ENCODE data around the gene CIITA.

Gene CIITA

DNA sequence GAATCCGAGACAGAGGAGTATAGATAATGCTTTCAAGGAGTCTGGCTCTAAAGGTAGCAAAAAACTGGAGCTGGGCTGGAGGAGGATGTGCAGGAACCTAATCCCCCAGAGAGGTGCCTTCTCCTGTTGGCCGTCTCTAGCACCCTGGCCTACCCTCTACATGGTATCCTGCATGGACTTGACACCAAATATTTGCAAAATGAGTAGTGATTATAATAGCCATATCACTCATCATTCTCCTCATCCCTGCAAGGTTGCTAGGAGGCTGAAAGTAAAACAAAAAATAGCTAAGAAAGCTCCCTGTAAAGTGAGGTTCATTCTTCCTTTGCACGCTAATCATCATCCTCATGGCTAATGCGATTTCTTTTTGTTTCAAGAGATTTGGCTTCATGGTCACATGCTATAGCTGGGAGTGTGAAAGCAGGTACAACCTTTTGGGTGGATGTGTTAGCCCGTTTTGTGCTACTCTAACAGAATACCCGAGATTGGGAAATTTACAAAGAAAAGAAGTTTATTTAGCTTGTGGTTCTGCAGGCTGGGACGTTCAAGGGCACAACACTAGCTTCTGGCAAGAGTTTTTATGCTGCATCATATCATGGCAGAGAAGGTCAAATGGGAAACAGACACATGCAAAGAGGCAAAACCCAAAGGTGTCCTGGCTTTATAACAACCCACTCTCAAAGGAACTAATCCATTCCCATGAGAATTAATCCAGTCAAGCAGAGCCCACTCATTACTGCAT is 27.1 kb upstream of the CIITA start:
- DNase-seq (ENCODE audit: low spot score) = no peak

DNA sequence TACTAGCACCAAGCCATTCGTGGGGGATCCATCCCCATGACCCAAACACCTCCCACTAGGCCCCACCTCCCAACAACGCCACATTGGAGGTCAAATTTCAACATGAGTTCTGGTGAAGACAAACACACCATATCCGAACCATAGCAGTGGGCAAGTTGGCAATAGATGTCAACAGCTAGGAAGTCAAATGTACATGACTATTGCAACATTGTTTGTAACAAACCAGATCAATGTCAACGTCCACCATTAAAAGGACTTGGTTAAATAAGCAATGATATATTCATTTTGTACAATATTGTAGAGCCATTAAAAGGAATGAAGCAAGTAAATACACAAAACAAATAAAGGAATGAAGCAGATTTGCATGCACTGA is 26.5 kb upstream of the CIITA start:
- no peak for DNase-seq (ENCODE audit: low spot score)

DNA sequence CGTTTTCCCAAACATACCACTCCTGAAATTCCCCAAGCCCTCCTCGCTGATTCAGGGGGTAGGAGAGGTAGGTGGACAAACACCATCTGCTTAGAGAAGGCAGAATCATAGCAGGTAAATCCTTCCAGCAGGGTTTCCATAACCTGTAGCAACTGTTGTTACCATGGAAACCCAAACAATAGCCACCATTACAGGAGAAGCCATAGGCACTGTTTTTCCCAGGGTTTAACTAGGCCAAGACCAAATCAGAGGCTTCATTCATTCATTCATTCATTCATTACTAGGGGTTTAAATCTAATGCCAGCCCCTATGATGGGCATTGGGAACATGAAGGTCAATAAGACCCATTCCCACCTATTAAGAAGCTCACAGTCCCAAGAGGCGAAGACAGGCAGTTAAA is 25.5 kb upstream of the CIITA start:
- no peak for DNase-seq (ENCODE audit: low spot score)

DNA sequence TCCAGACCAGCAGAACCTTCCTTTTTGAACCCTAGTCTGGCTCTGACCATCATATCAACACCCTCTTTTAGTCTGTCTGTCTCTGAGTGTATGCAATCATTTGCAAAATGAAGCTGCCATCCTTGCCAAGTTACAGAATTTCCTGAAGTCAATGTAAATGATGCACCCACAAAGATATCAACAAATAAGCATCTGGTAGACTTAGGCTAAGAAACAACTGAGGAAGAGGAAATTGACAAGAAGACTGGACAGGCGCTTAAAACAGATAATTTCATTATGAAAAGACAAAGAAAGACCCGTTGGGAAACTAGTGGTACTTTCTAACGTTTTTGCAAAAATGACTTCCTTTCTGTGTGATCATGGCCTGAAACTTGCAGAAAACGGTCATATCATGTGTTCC is 24.7 kb upstream of the CIITA start:
- DNase-seq (ENCODE audit: low spot score) = no peak

DNA sequence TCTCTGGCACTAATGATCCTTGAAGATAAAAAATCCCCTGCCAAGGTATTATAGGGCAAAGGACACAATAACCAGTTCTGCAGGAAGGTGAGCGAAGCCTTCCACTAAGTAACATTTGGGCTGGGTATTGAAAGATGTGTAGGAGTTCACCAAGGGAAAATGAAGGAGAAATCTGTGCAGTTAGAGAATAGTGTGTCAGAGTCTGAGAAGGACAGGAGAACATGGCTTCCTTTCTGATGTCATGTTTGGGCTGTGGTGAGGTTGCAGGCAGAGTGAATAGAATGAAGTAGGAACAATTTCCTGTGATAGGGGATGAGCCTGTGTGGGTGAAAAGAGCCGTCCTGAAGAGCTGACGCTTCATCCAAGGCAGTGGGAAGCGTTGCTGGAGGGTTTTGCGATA is 24.1 kb upstream of the CIITA start:
- DNase-seq (ENCODE audit: low spot score) = no peak

DNA sequence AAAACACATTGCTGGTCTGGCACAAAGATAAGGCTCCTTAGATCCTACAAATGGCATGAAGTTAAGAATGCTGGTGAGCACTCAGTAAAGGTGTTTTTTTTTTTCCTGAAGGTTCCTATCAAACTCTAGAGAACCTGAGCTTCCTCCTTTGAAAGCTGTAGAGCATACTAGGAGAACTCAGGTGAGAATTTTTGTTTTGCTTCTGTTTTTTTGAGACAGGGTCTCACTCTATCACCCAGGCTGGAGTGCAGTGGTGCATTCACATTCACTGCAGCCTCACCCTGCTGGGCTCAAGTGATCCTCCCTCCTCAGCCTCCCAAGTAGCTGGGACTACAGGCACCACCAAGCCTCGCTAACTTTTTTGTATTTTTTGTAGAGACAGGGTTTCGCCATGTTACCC is 21.0 kb upstream of the CIITA start:
- no peak for DNase-seq (ENCODE audit: low spot score)

DNA sequence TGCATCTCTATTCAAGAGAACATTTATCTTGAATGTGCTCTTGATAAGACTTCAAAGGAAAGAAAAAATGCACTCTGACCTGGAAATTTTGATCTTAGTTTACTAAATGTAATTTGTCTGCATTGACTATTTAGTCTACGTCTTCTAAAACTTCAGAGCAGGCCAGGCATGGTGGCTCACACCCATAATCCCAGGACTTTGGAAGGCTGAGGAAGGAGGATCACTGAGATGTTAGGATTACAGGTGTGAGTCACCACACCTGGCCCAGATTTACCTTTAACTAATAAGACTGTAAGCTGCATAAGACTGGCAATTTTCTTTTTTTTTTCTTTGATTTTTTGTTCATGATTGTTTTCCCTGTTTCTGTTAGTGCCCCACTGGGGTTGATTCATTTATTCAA is 18.8 kb upstream of the CIITA start:
- DNase-seq (ENCODE audit: low spot score) = no peak

DNA sequence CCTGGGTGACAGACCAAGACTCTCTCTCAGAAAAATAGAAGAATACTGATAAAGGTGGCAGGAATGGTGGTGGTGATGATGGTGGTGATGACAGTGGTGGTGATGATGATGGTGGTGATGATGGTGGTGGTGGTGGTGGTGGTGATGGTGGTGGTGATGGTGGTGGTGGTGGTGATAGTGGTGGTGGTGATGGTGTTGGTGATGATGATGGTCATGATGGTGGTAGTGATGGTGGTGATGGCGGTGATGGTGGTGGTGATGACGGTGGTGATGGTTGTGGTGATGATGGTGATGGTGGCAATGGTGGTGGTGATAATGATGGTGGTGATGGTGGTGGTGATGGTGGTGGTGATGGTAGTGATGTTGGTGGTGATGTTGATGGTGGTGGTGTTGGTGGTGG is 18.0 kb upstream of the CIITA start:
- DNase-seq (ENCODE audit: low spot score) = no peak

DNA sequence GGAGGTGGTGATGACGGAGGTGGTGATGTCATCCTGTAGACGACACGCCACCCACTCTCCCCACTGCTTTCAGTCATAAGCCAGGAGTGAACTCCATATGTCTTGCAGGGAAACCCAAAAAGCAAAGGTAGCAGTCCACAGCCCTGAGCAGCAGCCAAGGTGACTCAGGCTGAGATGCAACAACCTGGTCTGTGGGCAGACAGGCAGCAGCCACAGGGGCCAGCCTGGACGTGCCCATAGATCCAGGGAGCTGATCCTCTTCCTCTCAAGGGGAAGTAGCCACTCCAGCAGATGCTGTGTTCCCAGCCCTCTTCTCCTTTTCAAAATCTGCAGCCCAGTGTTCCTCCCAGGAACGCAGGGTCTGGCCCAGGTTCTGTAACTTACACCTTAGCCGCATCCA is 17.3 kb upstream of the CIITA start:
- DNase-seq (ENCODE audit: low spot score) = no peak

DNA sequence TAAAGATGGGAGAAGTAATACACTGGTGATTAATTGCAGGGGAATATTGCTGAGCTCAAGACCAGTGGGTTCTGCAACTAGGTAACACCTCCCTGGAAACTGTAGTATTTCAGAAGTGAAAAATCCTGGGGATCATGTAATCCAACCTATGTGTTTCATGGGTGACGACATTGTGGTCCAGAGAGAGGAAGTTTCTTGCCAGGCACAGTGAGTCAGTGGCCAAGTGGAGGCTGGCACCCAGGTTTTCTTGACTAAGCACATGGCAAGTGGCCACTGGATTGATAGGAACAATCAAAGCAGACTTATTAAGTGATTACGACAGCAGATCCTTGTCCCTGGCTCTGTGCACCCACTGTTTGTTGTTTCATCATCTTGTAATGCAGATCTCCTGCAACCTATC is 14.6 kb upstream of the CIITA start:
- peak; percentile 80 for DNase-seq (ENCODE audit: low spot score)

DNA sequence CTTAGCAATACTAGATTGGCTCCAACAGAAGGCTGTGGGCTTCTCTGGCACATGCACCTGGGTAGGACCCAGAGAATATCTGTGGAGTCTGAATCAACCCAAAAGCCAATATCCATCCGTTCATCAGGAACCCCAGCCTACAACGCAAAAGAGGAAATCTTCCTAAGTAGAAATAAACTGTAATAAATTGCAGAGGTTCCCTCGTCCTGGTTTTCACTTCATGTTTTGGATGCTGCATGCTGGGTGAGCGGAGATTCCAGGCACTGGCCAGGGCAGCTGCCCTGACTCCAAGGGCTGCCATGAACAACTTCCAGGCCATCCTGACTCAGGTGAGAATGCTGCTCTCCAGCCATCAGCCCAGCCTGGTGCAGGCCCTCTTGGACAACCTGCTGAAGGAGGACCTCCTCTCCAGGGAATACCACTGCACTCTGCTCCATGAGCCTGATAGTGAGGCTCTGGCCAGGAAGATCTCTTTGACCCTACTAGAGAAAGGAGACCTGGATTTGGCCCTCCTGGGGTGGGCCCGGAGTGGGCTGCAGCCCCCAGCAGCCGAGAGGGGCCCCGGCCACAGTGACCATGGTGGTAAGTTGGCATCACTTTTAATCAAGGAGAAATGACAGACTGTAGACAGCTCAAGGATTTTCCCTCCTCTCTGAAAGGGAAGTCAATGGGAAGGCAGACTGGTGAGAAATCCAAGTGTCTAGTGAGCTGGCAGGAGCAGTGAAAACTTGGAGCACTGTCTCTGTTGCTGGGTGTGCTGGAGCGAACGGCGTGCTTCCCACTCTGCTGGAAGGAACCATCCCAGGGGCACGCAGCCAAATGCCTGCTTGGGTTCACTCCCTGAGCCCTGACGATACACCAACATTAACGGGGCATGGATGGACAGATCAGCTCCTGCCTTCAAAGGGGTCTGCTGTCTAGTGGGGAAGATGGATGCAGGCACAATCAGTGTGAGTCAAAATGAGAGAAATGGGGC is 10.7 kb upstream of the CIITA start:
- no peak for DNase-seq (ENCODE audit: low spot score)

DNA sequence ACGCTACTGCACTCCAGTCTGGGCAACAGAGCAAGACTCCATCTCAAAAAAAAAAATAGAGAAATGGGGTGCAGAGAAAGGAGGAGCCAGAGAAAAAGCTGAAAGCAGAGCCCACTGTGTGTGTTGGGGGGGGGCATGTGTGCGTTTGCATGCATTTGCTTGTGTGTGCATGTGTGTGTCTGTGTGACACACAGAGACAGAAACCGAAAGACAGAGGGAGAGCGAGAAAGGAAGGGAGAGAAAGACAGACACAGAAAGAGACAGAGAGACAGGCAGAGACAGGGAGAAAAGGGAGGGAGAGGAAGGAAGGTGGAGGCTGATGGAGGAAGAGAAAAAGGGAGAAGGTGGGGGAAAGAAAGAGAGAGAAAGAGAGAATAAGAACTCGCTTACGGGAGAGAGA is 9.8 kb upstream of the CIITA start:
- DNase-seq (ENCODE audit: low spot score) = no peak

DNA sequence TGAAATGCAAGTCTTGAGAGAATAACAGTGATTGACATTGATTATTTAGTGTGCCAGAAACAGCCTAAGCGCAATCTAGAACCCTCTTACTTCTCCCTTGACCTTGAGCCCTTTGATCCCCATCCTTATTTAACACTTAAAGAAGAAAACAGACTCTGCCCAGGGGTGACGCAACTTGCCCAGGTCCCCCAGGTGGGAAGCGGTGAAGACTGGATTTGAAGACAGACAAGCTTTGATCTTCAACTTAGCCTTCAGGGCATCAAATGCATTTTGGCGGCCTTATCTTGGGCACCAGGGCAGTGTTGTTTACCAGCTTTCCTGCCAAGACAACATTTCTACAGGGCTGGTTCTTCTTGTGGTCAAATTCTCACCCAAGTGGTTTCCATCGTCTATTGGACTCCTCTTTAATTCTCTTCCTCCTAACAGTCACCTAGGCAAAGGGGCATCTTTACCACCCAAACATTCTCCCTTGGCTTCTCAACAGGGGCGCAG is 8.9 kb upstream of the CIITA start:
- no peak for DNase-seq (ENCODE audit: low spot score)

DNA sequence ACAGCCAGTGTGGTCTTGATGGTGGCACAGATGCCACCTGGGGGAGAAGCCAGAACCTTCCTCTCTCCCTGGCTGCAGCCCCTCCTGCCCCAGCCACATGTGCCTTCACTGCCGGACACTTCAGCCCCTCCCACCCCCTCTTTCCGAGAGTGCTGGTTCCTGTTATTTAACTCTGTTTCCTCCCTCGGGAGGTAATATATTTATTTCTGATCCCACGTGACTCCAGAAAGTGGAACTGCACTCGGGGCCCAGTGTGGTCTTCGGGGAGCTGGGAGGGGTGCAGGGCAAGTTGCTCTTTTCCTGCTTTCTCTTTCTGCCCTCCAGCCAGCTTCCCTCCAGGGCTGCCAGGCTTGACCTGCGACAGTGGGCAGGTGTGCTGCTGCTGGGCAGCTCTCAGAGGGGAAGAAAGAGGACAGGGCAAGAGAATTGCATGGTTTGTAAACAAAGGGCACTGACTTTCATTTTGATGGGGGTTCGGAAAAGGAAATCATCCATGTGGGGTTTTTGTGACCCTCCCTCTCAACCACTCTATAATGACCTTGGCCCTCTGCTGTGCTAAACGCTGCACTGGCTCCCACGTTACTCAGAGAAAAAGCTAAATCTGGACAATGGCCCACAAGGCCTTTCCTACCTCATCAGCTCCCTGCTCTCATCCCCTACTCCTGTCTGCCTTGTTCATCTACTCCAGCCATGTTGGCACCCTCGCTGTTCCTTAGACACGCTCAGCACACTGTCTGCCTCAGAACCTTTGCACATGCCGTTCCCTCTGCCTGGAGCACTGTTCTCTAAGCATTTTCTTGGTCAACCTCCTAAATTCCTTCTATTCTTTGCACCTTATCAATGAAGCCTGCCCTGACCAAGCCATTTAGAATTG is 8.2 kb upstream of the CIITA start:
- DNase-seq (ENCODE audit: low spot score) = no peak

DNA sequence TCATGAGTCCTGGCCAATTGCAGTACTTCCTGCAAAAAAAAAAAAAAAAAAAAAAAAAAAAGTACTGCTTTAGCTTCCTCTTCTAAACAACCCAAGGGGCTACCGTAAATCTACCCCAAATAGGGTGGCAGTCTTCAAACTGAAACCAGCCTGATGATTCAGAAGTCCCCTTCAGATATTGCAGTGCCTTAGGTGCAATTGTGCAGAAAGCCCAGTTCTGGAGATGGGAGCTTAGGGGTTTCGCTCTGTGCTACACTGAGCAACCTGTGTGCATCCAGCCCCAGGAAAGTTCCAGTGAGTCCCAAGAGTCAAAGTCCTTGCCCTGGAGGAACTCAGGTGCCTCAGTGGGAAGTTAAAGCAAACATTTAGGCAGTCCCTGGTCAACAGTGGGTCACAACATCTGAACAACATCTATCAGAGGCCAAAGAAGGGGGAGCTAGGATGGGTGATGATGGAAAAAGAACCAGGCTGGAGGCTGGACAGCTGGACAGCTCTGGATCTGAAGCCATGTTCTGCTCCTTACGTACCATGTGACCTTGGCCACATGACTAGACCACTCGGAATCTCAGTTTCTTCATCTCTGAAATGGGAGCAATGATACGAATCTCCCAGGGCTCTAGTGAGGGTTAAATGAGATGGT is 6.7 kb upstream of the CIITA start:
- no peak for DNase-seq (ENCODE audit: low spot score)

DNA sequence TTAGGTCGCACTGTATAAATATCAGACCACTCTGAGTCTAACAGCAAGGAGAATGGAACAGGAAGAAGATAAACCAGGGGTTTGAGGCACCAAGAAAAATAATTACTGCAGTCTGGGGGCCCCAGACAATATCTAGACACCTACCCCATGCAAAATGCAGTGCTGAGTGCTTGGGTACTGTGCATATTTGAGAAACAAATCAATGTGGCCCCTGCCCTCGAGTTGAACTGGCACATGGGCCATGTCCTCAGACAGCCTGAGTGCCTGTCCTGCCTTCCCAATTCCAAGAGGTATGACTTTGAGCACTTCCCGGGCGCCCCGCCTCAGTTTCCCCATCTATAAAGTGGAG is 6.2 kb upstream of the CIITA start:
- DNase-seq (ENCODE audit: low spot score) = no peak

DNA sequence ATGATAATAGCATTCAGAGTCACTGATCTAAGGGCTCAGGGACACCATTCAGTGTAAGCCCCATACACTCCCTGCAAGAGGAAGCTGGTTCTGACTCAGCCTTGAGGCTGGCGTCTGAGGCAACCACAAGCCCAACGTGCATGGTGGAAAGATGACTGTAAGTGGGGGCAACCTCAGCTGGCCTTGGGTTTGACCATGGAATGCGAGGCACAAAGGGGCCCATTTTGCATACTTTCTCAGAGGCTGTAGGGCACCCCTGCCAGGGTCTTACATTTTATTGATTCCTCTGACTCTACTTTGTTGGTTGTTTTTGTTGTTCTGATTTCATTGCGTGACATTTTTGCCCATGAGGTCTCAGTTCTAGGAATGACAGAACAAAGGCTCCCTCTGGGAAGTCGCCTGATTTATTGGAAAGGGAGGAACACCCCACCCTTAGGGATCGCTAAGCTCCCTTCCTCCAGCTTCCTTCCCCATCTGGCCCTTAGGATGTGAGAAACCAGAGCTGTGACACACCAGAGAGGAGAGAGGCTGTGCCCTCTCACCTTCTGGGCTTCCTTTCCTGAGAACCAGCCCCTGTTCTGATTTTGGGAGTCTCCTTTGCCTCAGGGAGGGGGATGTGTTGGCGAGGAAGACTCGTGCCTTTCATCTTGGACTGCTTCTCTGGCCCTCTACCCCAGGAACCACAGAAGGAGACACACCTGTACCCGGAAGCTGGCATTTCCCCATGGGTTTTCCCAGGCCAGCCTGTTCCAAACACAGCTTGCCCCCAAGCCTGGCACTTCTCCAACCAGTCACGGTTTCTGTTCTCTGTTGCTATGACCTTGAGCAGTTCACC is 5.6 kb upstream of the CIITA start:
- peak; percentile 94 for DNase-seq (ENCODE audit: low spot score)

DNA sequence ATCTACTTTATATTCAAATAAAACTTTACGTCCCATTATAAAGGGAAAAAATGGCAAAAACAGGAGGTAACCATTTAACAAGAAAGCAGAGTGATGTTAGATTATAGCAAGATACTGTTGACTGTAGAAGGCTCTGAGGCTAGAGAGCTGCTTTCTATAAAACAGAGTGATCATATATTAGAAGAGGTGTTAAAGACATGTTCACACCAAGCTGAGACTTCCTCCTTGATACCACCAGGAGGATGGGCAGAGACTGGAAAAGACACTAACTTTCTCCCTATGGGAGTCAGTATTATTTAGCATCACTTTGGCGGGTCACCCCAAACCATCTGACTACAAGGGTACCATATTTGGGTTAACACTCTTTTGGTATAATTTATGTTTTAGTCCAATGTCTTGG is 687 bp upstream of the CIITA start:
- DNase-seq (ENCODE audit: low spot score) = no peak

DNA sequence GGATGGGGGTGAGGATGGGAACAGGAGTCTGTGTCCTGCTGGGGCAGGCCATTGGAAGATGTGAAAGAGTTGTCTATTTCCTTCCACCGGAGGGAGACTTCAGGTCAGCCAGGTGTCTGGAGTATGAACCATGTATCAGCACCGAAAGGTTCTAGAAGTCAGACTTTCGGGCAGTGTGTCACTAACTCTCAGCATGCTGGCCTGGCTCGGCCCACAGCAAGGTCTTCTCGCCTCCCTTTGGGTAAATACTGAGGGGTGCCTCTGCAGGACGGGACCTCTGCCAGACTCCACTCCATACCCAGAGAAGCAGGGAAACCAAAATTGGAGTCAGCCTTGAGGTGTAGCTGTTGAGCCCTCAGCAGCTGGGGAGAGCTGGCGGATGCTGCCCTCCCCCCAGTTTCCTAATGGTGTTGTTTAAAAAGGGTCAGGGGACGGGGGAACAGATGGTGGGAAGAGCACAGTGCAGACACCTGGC is 507 bp downstream of the CIITA start:
- DNase-seq (ENCODE audit: low spot score) = no peak

DNA sequence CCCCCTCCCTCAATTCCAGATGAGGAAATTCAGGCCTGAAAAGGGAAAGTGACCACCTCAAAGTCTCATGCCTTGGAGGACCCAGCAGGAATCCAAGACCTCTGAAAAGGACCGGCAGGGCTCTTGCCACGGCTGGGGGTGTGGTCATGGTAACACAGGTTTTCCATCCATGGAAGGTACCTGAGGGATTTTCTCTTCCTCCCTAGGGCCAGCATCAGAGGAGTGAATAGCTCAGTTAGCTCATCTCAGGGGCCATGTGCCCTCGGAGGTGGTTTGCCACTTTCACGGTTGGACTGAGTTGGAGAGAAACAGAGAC is 1.3 kb downstream of the CIITA start:
- DNase-seq (ENCODE audit: low spot score) = no peak

All from kidney tubule cell (primary cell).